Neuronal stem cell (in vitro differentiated cells): ENCODE data around the gene C17orf58.

Experiments
- DNase-seq: peaks from one replicate; pipeline ENCODE4 v3.0.0-alpha.2; 2013; ENCODE audit warnings: low spot score
- H2AFZ ChIP-seq: one replicate; pipeline ENCODE4 v1.6.1; 2013; ENCODE audit warnings: mild to moderate bottlenecking, low read length, inconsistent platforms
- H2AK5ac ChIP-seq: 2 replicates; pipeline ENCODE4 v1.6.1; 2013; ENCODE audit warnings: low read depth, mild to moderate bottlenecking, inconsistent platforms, low read length, moderate library complexity, mixed read lengths
- H2BK120ac ChIP-seq: 2 replicates; pipeline ENCODE4 v1.6.1; 2013; ENCODE audit warnings: low read depth, mild to moderate bottlenecking, inconsistent platforms, low read length, moderate library complexity, mixed read lengths
- H2BK12ac ChIP-seq: one replicate; pipeline ENCODE4 v1.6.1; 2013; ENCODE audit warnings: low read length, inconsistent platforms
- H2BK15ac ChIP-seq: 2 replicates; pipeline ENCODE4 v1.6.1; 2013; ENCODE audit warnings: mild to moderate bottlenecking, low read length, inconsistent platforms, mixed read lengths
- H2BK5ac ChIP-seq: one replicate; pipeline ENCODE4 v1.6.1; 2013; ENCODE audit warnings: inconsistent platforms, mild to moderate bottlenecking, low read length, moderate library complexity
- H3K14ac ChIP-seq: one replicate; pipeline ENCODE4 v1.6.1; 2013; ENCODE audit warnings: low read length, inconsistent platforms
- H3K18ac ChIP-seq: 2 replicates; pipeline ENCODE4 v1.6.1; 2013; ENCODE audit warnings: low read length, inconsistent platforms
- H3K23ac ChIP-seq: 2 replicates; pipeline ENCODE4 v1.6.1; 2013; ENCODE audit warnings: low read depth, mild to moderate bottlenecking, mixed read lengths, low read length, inconsistent platforms; ENCODE audit not compliant: poor library complexity
- H3K27ac ChIP-seq: replicated peaks from 3 replicates; pipeline ENCODE4 v1.5.1; 2013; ENCODE audit warnings: low read length, inconsistent platforms
- H3K27me3 ChIP-seq, 3 experiments: 2 replicates each; pipeline ENCODE4 v1.6.1; 2013; ENCODE audit warnings: low read length in 3 of 3, mild to moderate bottlenecking in 2 of 3, inconsistent platforms in 1 of 3, low read depth in 1 of 3, mixed read lengths in 1 of 3, moderate library complexity in 1 of 3; ENCODE audit not compliant: control insufficient read depth in 3 of 3, insufficient read depth in 3 of 3
- H3K36me3 ChIP-seq, 2 donors: replicated peaks in 1 of 2; 2 replicates each; pipeline ENCODE4 v1.6.1; 2013; ENCODE audit warnings: low read length in 2 of 2; ENCODE audit not compliant: control insufficient read depth in 2 of 2, insufficient read depth in 2 of 2
- H3K4ac ChIP-seq: 2 replicates; pipeline ENCODE4 v1.6.1; 2013; ENCODE audit warnings: inconsistent platforms, mild to moderate bottlenecking, low read length, moderate library complexity
- H3K4me1 ChIP-seq, 2 donors: 1 replicate in 1 of 2; 2 replicates in 1 of 2; pipeline ENCODE4 v1.6.1; 2013; ENCODE audit warnings: low read length in 2 of 2, low read depth in 1 of 2; ENCODE audit not compliant: control insufficient read depth in 2 of 2, insufficient read depth in 1 of 2
- H3K4me2 ChIP-seq: one replicate; pipeline ENCODE4 v1.6.1; 2013; ENCODE audit warnings: mild to moderate bottlenecking, low read length, inconsistent platforms; ENCODE audit not compliant: insufficient read depth, poor library complexity, severe bottlenecking
- H3K4me3 ChIP-seq, 2 donors: 2 replicates each; pipeline ENCODE4 v1.5.1; 2013; ENCODE audit warnings: low read length in 2 of 2, mild to moderate bottlenecking in 2 of 2, inconsistent platforms in 1 of 2, moderate library complexity in 1 of 2
- H3K79me1 ChIP-seq: one replicate; pipeline ENCODE4 v1.6.1; 2013; ENCODE audit warnings: low read depth, mild to moderate bottlenecking, inconsistent platforms, low read length, moderate library complexity
- H3K9ac ChIP-seq: one replicate; pipeline ENCODE4 v1.6.1; 2013; ENCODE audit warnings: mild to moderate bottlenecking, low read depth, low read length, inconsistent platforms; ENCODE audit not compliant: poor library complexity
- H3K9me3 ChIP-seq, 2 donors: replicated peaks in 1 of 2; 2 replicates each; pipeline versions ENCODE3 to v1.6.1; 2013; ENCODE audit warnings: low read length in 2 of 2, mild to moderate bottlenecking in 2 of 2, inconsistent platforms in 1 of 2, low read depth in 1 of 2, mixed read lengths in 1 of 2, moderate library complexity in 1 of 2; ENCODE audit not compliant: control insufficient read depth in 2 of 2, insufficient read depth in 1 of 2
- H4K8ac ChIP-seq: one replicate; pipeline ENCODE4 v1.6.1; 2013; ENCODE audit warnings: low read depth, mild to moderate bottlenecking, inconsistent platforms, low read length, moderate library complexity
- H4K91ac ChIP-seq: one replicate; pipeline ENCODE4 v1.6.1; 2013; ENCODE audit warnings: low read length, low read depth, mild to moderate bottlenecking, inconsistent platforms; ENCODE audit not compliant: poor library complexity
- WGBS, 2 donors: extraction: QIAGEN DNeasy Blood & Tissue Kit; methylation state at CpG; one replicate each; pipeline ENCODE4 v1.1.7; 2013; ENCODE audit warnings: missing lambda C conversion rate in 2 of 2, mixed read lengths in 1 of 2; ENCODE audit not compliant: insufficient read length in 2 of 2, insufficient replicate concordance in 1 of 2; ENCODE audit errors: extremely low coverage in 2 of 2; 5-methylcytosine and 5-hydroxymethylcytosine counted together

The C17orf58 gene

GRCh38 chr17:67947325-67947813 lies 48.9 kb downstream of the C17orf58 start:
- peaks cover 49 to 100% of the 10 kb centered on the region in 2 donors for H3K36me3 ChIP-seq
- H3K18ac ChIP-seq: no peak overlapping the region
- no CpG with 5 or more reads among the region's 5 CpGs for WGBS, 2 donors
- no peak for DNase-seq
- H2BK120ac ChIP-seq: no peak overlapping the region
- no peak overlapping the region for H3K4me3 ChIP-seq
- no peak overlapping the region for H3K9ac ChIP-seq
- H3K9me3 ChIP-seq: no peaks in the 10 kb centered on the region
- no peak overlapping the region for H2BK5ac ChIP-seq
- no peak overlapping the region for H3K23ac ChIP-seq
- peaks cover 1% of the 10 kb centered on the region for H3K79me1 ChIP-seq
- no peaks in the 10 kb centered on the region for H3K27me3 ChIP-seq
- no peak overlapping the region for H2AK5ac ChIP-seq
- no peak overlapping the region for H3K4me2 ChIP-seq
- no peak overlapping the region for H3K4ac ChIP-seq
- H2BK15ac ChIP-seq: no peak overlapping the region
- H3K14ac ChIP-seq: no peak overlapping the region
- no peak overlapping the region for H3K27ac ChIP-seq
- no peak overlapping the region for H2AFZ ChIP-seq
- no peaks in the 10 kb centered on the region for H3K4me1 ChIP-seq
- no peak overlapping the region for H2BK12ac ChIP-seq
- no peak overlapping the region for H4K91ac ChIP-seq
- H4K8ac ChIP-seq: no peak overlapping the region

- Histone ChIP-seq H3K4me2 (no peak overlapping the region), H3K79me1 (peaks cover 1% of the 10 kb centered on the region), H3K4me3 (no peak overlapping the region), H4K8ac (no peak overlapping the region), H3K9ac (no peak overlapping the region), H3K36me3 (peaks cover 49 to 100% of the 10 kb centered on the region in 2 donors), H2BK120ac (no peak overlapping the region), H3K4me1 (no peaks in the 10 kb centered on the region), H2BK5ac (no peak overlapping the region), H2BK12ac (no peak overlapping the region), H3K14ac (no peak overlapping the region), H3K4ac (no peak overlapping the region), H2AK5ac (no peak overlapping the region), H2BK15ac (no peak overlapping the region), H3K9me3 (no peaks in the 10 kb centered on the region), H3K27me3 (no peaks in the 10 kb centered on the region), H2AFZ (no peak overlapping the region), H3K18ac (no peak overlapping the region), H3K27ac (no peak overlapping the region), H4K91ac (no peak overlapping the region), H3K23ac (no peak overlapping the region)
- no peak for DNase-seq
These were observed 49.8 kb downstream of the C17orf58 start for GRCh38 chr17:67946513-67946912.

- WGBS, 2 donors: no CpG with 5 or more reads among the region's 5 CpGs
- Histone ChIP-seq H3K4ac (no peak overlapping the region), H3K14ac (no peak overlapping the region), H3K4me3 (no peak overlapping the region), H2AFZ (no peak overlapping the region), H4K8ac (no peak overlapping the region), H3K27ac (no peak overlapping the region), H3K18ac (no peak overlapping the region), H4K91ac (peak overlapping the region; percentile 46), H3K79me1 (peaks cover under 1% of the 10 kb centered on the region), H3K27me3 (no peaks in the 10 kb centered on the region), H2BK12ac (no peak overlapping the region), H3K36me3 (peaks cover 51 to 99% of the 10 kb centered on the region in 2 donors), H3K9me3 (no peaks in the 10 kb centered on the region), H2BK120ac (no peak overlapping the region), H3K9ac (no peak overlapping the region), H2BK5ac (no peak overlapping the region), H3K4me2 (no peak overlapping the region), H2BK15ac (no peak overlapping the region), H2AK5ac (no peak overlapping the region), H3K4me1 (no peaks in the 10 kb centered on the region), H3K23ac (no peak overlapping the region)
- no peak for DNase-seq
These were observed 52.2 kb downstream of the C17orf58 start for GRCh38 chr17:67944035-67944434.

- H3K27me3 ChIP-seq: no peaks in the 10 kb centered on the region
- no peak overlapping the region for H2BK5ac ChIP-seq
- no peak overlapping the region for H3K4me3 ChIP-seq
- H2BK12ac ChIP-seq: no peak overlapping the region
- H2AFZ ChIP-seq: no peak overlapping the region
- H3K9me3 ChIP-seq: no peaks in the 10 kb centered on the region
- no peak overlapping the region for H2BK15ac ChIP-seq
- H2AK5ac ChIP-seq: no peak overlapping the region
- H4K8ac ChIP-seq: no peak overlapping the region
- H3K27ac ChIP-seq: no peak overlapping the region
- H3K36me3 ChIP-seq: peaks cover 41 to 99% of the 10 kb centered on the region in 2 donors
- H3K23ac ChIP-seq: no peak overlapping the region
- DNase-seq: no peak
- H3K4me1 ChIP-seq: no peaks in the 10 kb centered on the region
- no peak overlapping the region for H3K4ac ChIP-seq
- no peak overlapping the region for H4K91ac ChIP-seq
- no peaks in the 10 kb centered on the region for H3K79me1 ChIP-seq
- H3K4me2 ChIP-seq: no peak overlapping the region
- H3K9ac ChIP-seq: no peak overlapping the region
- WGBS, 2 donors: no CpG with 5 or more reads among the region's 3 CpGs
- H3K18ac ChIP-seq: no peak overlapping the region
- H3K14ac ChIP-seq: no peak overlapping the region
- H2BK120ac ChIP-seq: no peak overlapping the region
These were observed 53.5 kb downstream of the C17orf58 start for GRCh38 chr17:67942810-67943209.
